GM19455 (cell line): Measurements from ENCODE around the gene ASB1.
"Not testable (repeated sequence)": the region's sequence is repeated elsewhere in the genome, so short reads cannot be mapped to it uniquely, and the experiment has no call there.

ENCODE experiments used
- ATAC-seq: cut with Tn5 transposase; IDR thresholded peaks from one replicate; pipeline ENCODE4 v1.9.1; 2021; ENCODE audit not compliant: unreplicated experiment

ASB1 gene

GRCh38 chr2:238441262-238442114 lies 14.8 kb downstream of the ASB1 start:
- no peak for ATAC-seq

- ATAC-seq: not testable (repeated sequence)
Measured at GRCh38 chr2:238442257-238442656, 15.5 kb downstream of the ASB1 start.

- ATAC-seq: no peak
Measured at GRCh38 chr2:238444242-238444641, 17.5 kb downstream of the ASB1 start.

GRCh38 chr2:238445409-238446190 lies 18.9 kb downstream of the ASB1 start:
- no peak for ATAC-seq

GRCh38 chr2:238446371-238446770 lies 19.6 kb downstream of the ASB1 start:
- ATAC-seq: no peak

GRCh38 chr2:238448031-238448955 lies 21.6 kb downstream of the ASB1 start:
- ATAC-seq: no peak

- no peak for ATAC-seq
Measured at GRCh38 chr2:238449241-238449640, 22.5 kb downstream of the ASB1 start.

GRCh38 chr2:238449909-238450417 lies 23.2 kb downstream of the ASB1 start:
- ATAC-seq: no peak

- ATAC-seq: no peak
Measured at GRCh38 chr2:238450440-238450861, 23.7 kb downstream of the ASB1 start.

- ATAC-seq: no peak
Measured at GRCh38 chr2:238453842-238454241, 27.1 kb downstream of the ASB1 start.

- ATAC-seq: no peak
Measured at GRCh38 chr2:238456449-238456848, 29.7 kb downstream of the ASB1 start.

GRCh38 chr2:238456970-238457926 lies 30.5 kb downstream of the ASB1 start:
- ATAC-seq: no peak

- no peak for ATAC-seq
Measured at GRCh38 chr2:238457927-238458324, 31.2 kb downstream of the ASB1 start.

- ATAC-seq: no peak
Measured at GRCh38 chr2:238458651-238459050, 31.9 kb downstream of the ASB1 start.

- no peak for ATAC-seq
Measured at GRCh38 chr2:238459081-238459629, 32.4 kb downstream of the ASB1 start.

- ATAC-seq: no peak
Measured at GRCh38 chr2:238461051-238461450, 34.3 kb downstream of the ASB1 start.

- no peak for ATAC-seq
Measured at GRCh38 chr2:238461491-238461890, 34.8 kb downstream of the ASB1 start.

- no peak for ATAC-seq
Measured at GRCh38 chr2:238461916-238462315, 35.2 kb downstream of the ASB1 start.

- no peak for ATAC-seq
Measured at GRCh38 chr2:238462782-238463396, 36.2 kb downstream of the ASB1 start.
